ENCODE data around the gene LZTS2.

DNA sequence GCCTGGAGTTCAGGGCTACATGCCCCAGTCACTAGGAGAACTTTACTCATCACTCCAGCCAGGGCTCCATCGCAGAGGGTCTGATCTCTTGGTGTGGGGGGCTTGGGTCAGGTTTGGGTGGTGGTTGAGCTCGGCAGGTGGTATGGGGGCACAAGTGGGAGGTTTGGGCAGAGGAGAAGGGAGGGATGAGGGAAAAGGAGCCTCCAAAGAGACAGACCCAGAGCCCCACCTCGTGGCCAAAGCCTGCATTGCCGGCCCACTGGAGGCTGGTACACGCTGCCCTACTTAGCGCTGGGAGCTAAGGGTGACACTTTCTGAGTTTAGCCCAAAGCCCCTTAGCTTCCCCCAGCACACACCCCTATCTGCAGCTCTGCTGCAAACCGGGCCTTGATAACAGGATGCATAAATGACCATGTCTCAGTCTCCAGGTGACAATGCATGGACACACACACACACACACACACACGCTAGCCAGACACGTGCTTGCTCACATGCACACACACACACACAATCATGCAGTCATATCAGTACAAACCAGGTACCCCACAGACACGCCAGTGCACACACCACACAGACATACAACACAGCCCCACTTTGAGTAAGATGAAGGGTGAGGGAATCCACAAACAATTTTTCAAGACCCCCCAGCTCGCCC, 14.7 kb downstream of the LZTS2 start:
- TF ChIP-seq, protein P1, sequence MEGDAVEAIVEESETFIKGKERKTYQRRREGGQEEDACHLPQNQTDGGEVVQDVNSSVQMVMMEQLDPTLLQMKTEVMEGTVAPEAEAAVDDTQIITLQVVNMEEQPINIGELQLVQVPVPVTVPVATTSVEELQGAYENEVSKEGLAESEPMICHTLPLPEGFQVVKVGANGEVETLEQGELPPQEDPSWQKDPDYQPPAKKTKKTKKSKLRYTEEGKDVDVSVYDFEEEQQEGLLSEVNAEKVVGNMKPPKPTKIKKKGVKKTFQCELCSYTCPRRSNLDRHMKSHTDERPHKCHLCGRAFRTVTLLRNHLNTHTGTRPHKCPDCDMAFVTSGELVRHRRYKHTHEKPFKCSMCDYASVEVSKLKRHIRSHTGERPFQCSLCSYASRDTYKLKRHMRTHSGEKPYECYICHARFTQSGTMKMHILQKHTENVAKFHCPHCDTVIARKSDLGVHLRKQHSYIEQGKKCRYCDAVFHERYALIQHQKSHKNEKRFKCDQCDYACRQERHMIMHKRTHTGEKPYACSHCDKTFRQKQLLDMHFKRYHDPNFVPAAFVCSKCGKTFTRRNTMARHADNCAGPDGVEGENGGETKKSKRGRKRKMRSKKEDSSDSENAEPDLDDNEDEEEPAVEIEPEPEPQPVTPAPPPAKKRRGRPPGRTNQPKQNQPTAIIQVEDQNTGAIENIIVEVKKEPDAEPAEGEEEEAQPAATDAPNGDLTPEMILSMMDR (conservative IDR thresholded peaks at IDR 0.05): peak; percentile 76
- TF ChIP-seq ZFX (IDR thresholded peaks at IDR 0.05): no peak
